ENCODE measurements around the gene STYX. TPM values are rescaled to one million over a fixed set of nuclear protein-coding genes. Genes with fewer than 3 reads are reported as not detected.
A peak's percentile ranks its signal among the peaks of the same experiment; 100 is the strongest.
"Not testable (repeated sequence)": the region's sequence is repeated elsewhere in the genome, so short reads cannot be mapped to it uniquely, and the experiment has no call there.

STYX gene
- total and polyA plus RNA-seq, 7 experiments from 2014 or later, result 17.2 to 45.3 (median 29.2) TPM

GRCh38 chr14:52748647-52749292 is 18.8 kb downstream of the STYX start:
- no peak overlapping the region for H3K27ac ChIP-seq (ENCODE audit: low read depth, low read length)
- CTCF ChIA-PET, result no interaction called here
- Mint-ChIP-seq H3K27me3 (no peaks in the 10 kb centered on the region), H3K4me1 (peaks cover 8 to 49% (median 31%) of the 10 kb centered on the region in 7 donors), H3K27ac (peak overlapping the region in 5 of 9 donors; percentile 20 to 36 (median 31)), H3K4me3 (no peak overlapping the region), H3K36me3 (peaks cover 0 to 36% (median 27%) of the 10 kb centered on the region in 5 donors), H3K9me3 (no peaks in the 10 kb centered on the region)
- peaks cover 13 to 28% of the 10 kb centered on the region in 2 donors for H3K4me1 ChIP-seq (ENCODE audit: control insufficient read depth in 2 of 2, insufficient read depth in 2 of 2, low read length in 2 of 2)
- POLR2A ChIA-PET, result no interaction called here
- no peaks in the 10 kb centered on the region for H3K27me3 ChIP-seq (ENCODE audit: control insufficient read depth in 2 of 2, insufficient read depth in 2 of 2, low read length in 2 of 2)
- ATAC-seq (no peak), DNase-seq (no peak)
- peaks cover 5 to 18% (median 12%) of the 10 kb centered on the region in 3 experiments for H3K36me3 ChIP-seq (ENCODE audit: control insufficient read depth in 2 of 3, insufficient read depth in 3 of 3, low read length in 3 of 3)
- no peaks in the 10 kb centered on the region for H3K9me3 ChIP-seq (ENCODE audit: control insufficient read depth in 2 of 3, low read length in 3 of 3)
- H3K4me3 ChIP-seq (ENCODE audit: low read length), result no peak overlapping the region
- intact Hi-C loops (cut with micrococcal nuclease), result no loop called here

- Mint-ChIP-seq H3K4me1 (peaks cover 0 to 11% (median 0%) of the 10 kb centered on the region in 7 donors), H3K36me3 (peaks cover 0 to 21% (median 3%) of the 10 kb centered on the region in 5 donors), H3K9me3 (no peaks in the 10 kb centered on the region), H3K27ac (peak overlapping the region in 2 of 9 donors; percentile 28 to 42), H3K4me3 (no peak overlapping the region), H3K27me3 (no peaks in the 10 kb centered on the region)
- DNase-seq (no peak), ATAC-seq (no peak)
- H3K36me3 ChIP-seq (ENCODE audit: control insufficient read depth in 2 of 3, insufficient read depth in 3 of 3, low read length in 3 of 3), result peaks cover 0 to 18% (median 8%) of the 10 kb centered on the region in 3 experiments
- ChIA-PET POLR2A (interaction anchor here (1.6 kb wide), 1 partner anchor 14 kb away, joined by 8 read pairs; no protein-coding TSS in a partner anchor), CTCF (no interaction called here)
- H3K27ac ChIP-seq (ENCODE audit: low read depth, low read length), result no peak overlapping the region
- intact Hi-C loops (cut with micrococcal nuclease), result no loop called here
- no peaks in the 10 kb centered on the region for H3K9me3 ChIP-seq (ENCODE audit: control insufficient read depth in 2 of 3, low read length in 3 of 3)
- no peaks in the 10 kb centered on the region for H3K27me3 ChIP-seq (ENCODE audit: control insufficient read depth in 2 of 2, insufficient read depth in 2 of 2, low read length in 2 of 2)
- no peak overlapping the region for H3K4me3 ChIP-seq (ENCODE audit: low read length)
- no peaks in the 10 kb centered on the region for H3K4me1 ChIP-seq (ENCODE audit: control insufficient read depth in 2 of 2, insufficient read depth in 2 of 2, low read length in 2 of 2)
These were observed 25.8 kb downstream of the STYX start for GRCh38 chr14:52755607-52756316.

- intact Hi-C loops (cut with micrococcal nuclease), result no loop called here
- H3K27me3 ChIP-seq (ENCODE audit: control insufficient read depth in 2 of 2, insufficient read depth in 2 of 2, low read length in 2 of 2), result no peaks in the 10 kb centered on the region
- DNase-seq (no peak), ATAC-seq (no peak)
- Mint-ChIP-seq H3K36me3 (peaks cover 0 to 27% (median 17%) of the 10 kb centered on the region in 5 donors), H3K9me3 (no peaks in the 10 kb centered on the region), H3K4me1 (peaks cover 7 to 21% (median 16%) of the 10 kb centered on the region in 7 donors), H3K27ac (peak overlapping the region in 2 of 9 donors; percentile 28 to 66), H3K4me3 (no peak overlapping the region), H3K27me3 (no peaks in the 10 kb centered on the region)
- POLR2A ChIA-PET, result interaction anchor here (0.7 kb wide), 1 partner anchor 9 kb away, joined by 3 read pairs; no protein-coding TSS in a partner anchor
- H3K36me3 ChIP-seq (ENCODE audit: control insufficient read depth in 2 of 3, insufficient read depth in 3 of 3, low read length in 3 of 3), result peaks cover 0 to 18% (median 8%) of the 10 kb centered on the region in 3 experiments
- no peak overlapping the region for H3K27ac ChIP-seq (ENCODE audit: low read depth, low read length)
- no peaks in the 10 kb centered on the region for H3K4me1 ChIP-seq (ENCODE audit: control insufficient read depth in 2 of 2, insufficient read depth in 2 of 2, low read length in 2 of 2)
- H3K9me3 ChIP-seq (ENCODE audit: control insufficient read depth in 2 of 3, low read length in 3 of 3), result no peaks in the 10 kb centered on the region
- CTCF ChIA-PET, result no interaction called here
- no peak overlapping the region for H3K4me3 ChIP-seq (ENCODE audit: low read length)
These were observed 29.2 kb downstream of the STYX start for GRCh38 chr14:52759145-52759544.

GRCh38 chr14:52762923-52763322 is 33.0 kb downstream of the STYX start:
- H3K9me3 ChIP-seq (ENCODE audit: control insufficient read depth in 2 of 3, low read length in 3 of 3); H3K4me1 ChIP-seq (ENCODE audit: control insufficient read depth in 2 of 2, insufficient read depth in 2 of 2, low read length in 2 of 2); H3K9me3 Mint-ChIP-seq; DNase-seq; H3K27me3 ChIP-seq (ENCODE audit: control insufficient read depth in 2 of 2, insufficient read depth in 2 of 2, low read length in 2 of 2); CTCF ChIA-PET; ATAC-seq; H3K4me3 ChIP-seq (ENCODE audit: low read length); H3K27me3 Mint-ChIP-seq; H3K27ac ChIP-seq (ENCODE audit: low read depth, low read length): not testable (repeated sequence)
- Mint-ChIP-seq H3K36me3 (peaks cover 4 to 44% (median 26%) of the 10 kb centered on the region in 5 donors), H3K4me3 (peak overlapping the region in 3 of 10 donors; percentile 39 to 42 (median 40)), H3K27ac (peak overlapping the region in 5 of 9 donors; percentile 15 to 91 (median 46)), H3K4me1 (peaks cover 12 to 33% (median 19%) of the 10 kb centered on the region in 7 donors)
- intact Hi-C loops (cut with micrococcal nuclease), result loop anchor here in 1 of 2 donors (1.0 kb wide), 1 partner anchor 13 kb away; no protein-coding TSS in a partner anchor
- H3K36me3 ChIP-seq (ENCODE audit: control insufficient read depth in 2 of 3, insufficient read depth in 3 of 3, low read length in 3 of 3), result peaks cover 0 to 29% (median 3%) of the 10 kb centered on the region in 3 experiments
- POLR2A ChIA-PET, result interaction anchor here (1.7 kb wide), 1 partner anchor 21 kb away, joined by 6 read pairs; no protein-coding TSS in a partner anchor

- Histone ChIP-seq H3K27me3 (ENCODE audit: control insufficient read depth in 2 of 2, insufficient read depth in 2 of 2, low read length in 2 of 2) (no peaks in the 10 kb centered on the region), H3K27ac (ENCODE audit: low read depth, low read length) (no peak overlapping the region), H3K36me3 (ENCODE audit: control insufficient read depth in 2 of 3, insufficient read depth in 3 of 3, low read length in 3 of 3) (peaks cover 0 to 38% (median 24%) of the 10 kb centered on the region in 3 experiments), H3K4me3 (ENCODE audit: low read length) (no peak overlapping the region), H3K9me3 (ENCODE audit: control insufficient read depth in 2 of 3, low read length in 3 of 3) (no peaks in the 10 kb centered on the region), H3K4me1 (ENCODE audit: control insufficient read depth in 2 of 2, insufficient read depth in 2 of 2, low read length in 2 of 2) (no peaks in the 10 kb centered on the region)
- ChIA-PET CTCF (interaction anchor here (1.0 kb wide), 1 partner anchor 10 kb away, joined by 3 read pairs; no protein-coding TSS in a partner anchor), POLR2A (interaction anchor here (0.7 to 0.8 kb wide), 2 partner anchors 9 to 10 kb away, joined by 3 to 4 read pairs; no protein-coding TSS in a partner anchor)
- Mint-ChIP-seq H3K27ac (peak overlapping the region in 7 of 9 donors; percentile 2 to 66 (median 36)), H3K9me3 (no peaks in the 10 kb centered on the region), H3K27me3 (no peaks in the 10 kb centered on the region), H3K4me3 (no peak overlapping the region), H3K4me1 (peaks cover 18 to 42% (median 32%) of the 10 kb centered on the region in 7 donors), H3K36me3 (peaks cover 13 to 50% (median 40%) of the 10 kb centered on the region in 5 donors)
- DNase-seq, result no peak
- intact Hi-C loops (cut with micrococcal nuclease), result no loop called here
- no peak for ATAC-seq
These were observed 37.3 kb downstream of the STYX start for GRCh38 chr14:52767058-52767833.

GRCh38 chr14:52769887-52770286 is 39.9 kb downstream of the STYX start:
- CTCF ChIA-PET, result no interaction called here
- Histone ChIP-seq H3K9me3 (ENCODE audit: control insufficient read depth in 2 of 3, low read length in 3 of 3) (no peaks in the 10 kb centered on the region), H3K36me3 (ENCODE audit: control insufficient read depth in 2 of 3, insufficient read depth in 3 of 3, low read length in 3 of 3) (peaks cover 0 to 51% (median 28%) of the 10 kb centered on the region in 3 experiments), H3K27ac (ENCODE audit: low read depth, low read length) (no peak overlapping the region), H3K27me3 (ENCODE audit: control insufficient read depth in 2 of 2, insufficient read depth in 2 of 2, low read length in 2 of 2) (no peaks in the 10 kb centered on the region), H3K4me3 (ENCODE audit: low read length) (no peak overlapping the region), H3K4me1 (ENCODE audit: control insufficient read depth in 2 of 2, insufficient read depth in 2 of 2, low read length in 2 of 2) (no peaks in the 10 kb centered on the region)
- Mint-ChIP-seq H3K27me3 (no peaks in the 10 kb centered on the region), H3K27ac (peak overlapping the region in 8 of 9 donors; percentile 3 to 76 (median 30)), H3K4me3 (no peak overlapping the region), H3K4me1 (peaks cover 6 to 27% (median 17%) of the 10 kb centered on the region in 7 donors), H3K9me3 (no peaks in the 10 kb centered on the region), H3K36me3 (peaks cover 13 to 51% (median 32%) of the 10 kb centered on the region in 5 donors)
- intact Hi-C loops (cut with micrococcal nuclease), result no loop called here
- DNase-seq (no peak), ATAC-seq (no peak)
- POLR2A ChIA-PET, result no interaction called here

Measured in naive thymus-derived CD4-positive, alpha-beta T cell (primary cell).